DMS153 treated with DMSO at 0.1 percent for 48 hours (cell line): ENCODE data around the gene SMTNL1.
A peak's percentile ranks its signal among the peaks of the same experiment; 100 is the strongest.

Source experiments
- DNase-seq: peaks from one replicate; lab custom pipeline; 2025; ENCODE audit not compliant: unreplicated experiment; lab: John Stamatoyannopoulos, UW

Gene SMTNL1

GRCh38 chr11:57536947-57537619 is at the start of gene SMTNL1:
Gene SMTNL1, plus strand, starts transcription at chr11:57537595. Its CDS starts 5,048 bp downstream, at chr11:57542643.
- no peak for DNase-seq

- no peak for DNase-seq
These were observed 49.3 kb upstream of the SMTNL1 start for GRCh38 chr11:57487920-57488659.

GRCh38 chr11:57490456-57491248 is 46.7 kb upstream of the SMTNL1 start:
- no peak for DNase-seq

GRCh38 chr11:57491371-57492061 is 45.9 kb upstream of the SMTNL1 start:
- DNase-seq, result no peak

- peak; percentile 31 for DNase-seq
These were observed 43.6 kb upstream of the SMTNL1 start for GRCh38 chr11:57493507-57494503.

DNA sequence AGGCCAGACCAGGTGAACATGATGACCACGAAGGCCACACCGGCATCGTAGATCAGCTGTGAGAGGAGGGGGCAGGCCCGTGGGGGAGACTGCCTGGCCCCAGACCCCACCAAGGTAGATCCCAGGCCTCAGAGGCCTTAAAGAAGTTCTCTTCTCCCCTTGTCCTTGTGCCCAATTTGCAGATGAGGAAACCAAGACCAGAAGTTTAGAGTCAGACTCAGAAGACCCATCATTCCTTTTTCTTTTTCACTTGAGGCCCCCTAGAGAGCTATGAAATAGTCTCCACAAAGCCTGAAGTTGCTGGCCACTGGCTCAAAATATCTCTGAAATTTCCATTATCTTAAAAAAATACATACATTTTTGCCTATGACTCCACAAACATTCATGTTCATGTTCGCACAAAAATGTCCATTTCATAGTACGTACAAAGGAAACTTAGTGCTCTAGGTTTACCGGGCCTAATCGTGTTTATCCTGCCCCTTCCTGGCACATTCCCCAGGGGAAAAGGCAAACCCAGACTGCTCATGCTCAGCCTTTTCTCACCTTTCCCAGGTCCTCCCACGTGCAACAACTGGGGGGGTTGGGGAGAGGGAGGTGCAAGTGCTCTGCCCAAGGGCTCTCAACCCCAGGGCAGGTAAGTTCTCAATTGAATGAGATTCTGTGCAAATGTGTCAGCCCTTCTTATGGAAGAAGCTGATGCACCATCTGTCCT is 41.1 kb upstream of the SMTNL1 start:
- DNase-seq, result no peak

GRCh38 chr11:57497303-57498247 is 39.8 kb upstream of the SMTNL1 start:
- DNase-seq, result no peak

DNA sequence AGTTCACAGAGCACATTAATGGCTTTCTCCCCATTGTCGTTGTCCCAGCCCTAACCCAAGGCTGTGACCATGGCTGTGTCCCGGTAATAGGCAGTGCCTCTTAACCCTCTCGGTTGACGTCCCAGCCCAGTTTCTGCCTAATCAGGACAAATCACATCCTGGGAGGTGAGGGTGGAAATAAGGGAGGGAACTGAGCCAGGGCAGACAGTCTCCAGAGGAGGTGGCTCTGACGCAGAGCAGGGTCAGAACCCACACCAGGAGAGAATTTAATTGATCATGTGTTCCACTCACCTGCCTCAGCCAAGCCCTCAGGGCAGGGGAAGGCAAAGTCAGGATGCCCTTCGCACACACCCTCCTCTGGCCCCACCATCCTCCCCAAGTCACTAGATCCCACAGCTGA is 38.9 kb upstream of the SMTNL1 start:
- DNase-seq, result no peak

DNA sequence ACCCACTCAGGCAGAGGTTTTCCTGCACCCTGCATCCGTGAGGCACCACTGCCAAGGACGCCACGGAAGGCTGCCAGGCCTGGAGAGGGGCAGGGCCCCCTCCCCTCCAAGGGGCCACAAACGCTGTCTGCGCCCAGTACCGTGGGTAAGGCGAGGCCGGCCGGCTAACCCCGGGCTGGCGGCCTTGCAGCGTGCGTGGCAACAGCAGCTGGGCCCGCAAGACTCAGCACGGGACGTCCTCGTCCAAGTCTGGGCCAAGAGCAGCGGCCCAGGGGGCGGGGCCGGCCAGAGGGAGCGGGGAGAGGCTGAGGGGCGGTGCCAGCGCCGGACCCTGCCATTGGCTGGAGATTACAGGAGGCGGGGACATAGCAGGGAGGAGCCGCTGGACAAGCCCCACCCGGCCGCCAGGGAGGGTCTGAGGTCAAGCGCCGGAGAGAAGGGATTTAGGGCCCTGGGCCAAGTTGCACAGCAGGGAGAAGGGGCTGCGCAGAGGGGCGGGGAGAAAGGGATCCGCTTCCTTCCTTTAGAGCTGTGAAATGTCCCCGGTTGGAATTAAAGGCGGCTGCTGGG is 37.9 kb upstream of the SMTNL1 start:
- DNase-seq, result peak; percentile 79

- DNase-seq, result no peak
These were observed 37.4 kb upstream of the SMTNL1 start for GRCh38 chr11:57499983-57500461.

DNA sequence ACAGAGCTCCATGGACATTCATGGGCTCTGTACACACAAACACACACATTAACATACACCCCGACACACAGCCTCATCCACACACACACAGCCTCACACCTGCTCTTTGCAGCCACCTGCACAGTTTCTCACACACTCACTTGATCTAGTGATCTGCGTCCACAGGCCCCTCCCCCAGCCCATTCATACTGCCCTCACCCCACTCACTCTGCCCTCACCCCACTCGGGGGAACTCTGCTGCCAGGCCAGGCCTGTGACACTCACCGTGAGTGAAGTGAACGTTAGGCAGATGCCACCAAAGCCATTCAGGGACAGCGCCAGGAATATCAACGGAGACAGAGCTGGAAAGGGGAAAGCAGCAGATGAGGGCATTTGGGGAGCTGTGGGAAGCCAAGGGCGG is 36.9 kb upstream of the SMTNL1 start:
- DNase-seq, result no peak

GRCh38 chr11:57500926-57501325 is 36.5 kb upstream of the SMTNL1 start:
- DNase-seq, result no peak

GRCh38 chr11:57501953-57502352 is 35.4 kb upstream of the SMTNL1 start:
- DNase-seq, result no peak

DNA sequence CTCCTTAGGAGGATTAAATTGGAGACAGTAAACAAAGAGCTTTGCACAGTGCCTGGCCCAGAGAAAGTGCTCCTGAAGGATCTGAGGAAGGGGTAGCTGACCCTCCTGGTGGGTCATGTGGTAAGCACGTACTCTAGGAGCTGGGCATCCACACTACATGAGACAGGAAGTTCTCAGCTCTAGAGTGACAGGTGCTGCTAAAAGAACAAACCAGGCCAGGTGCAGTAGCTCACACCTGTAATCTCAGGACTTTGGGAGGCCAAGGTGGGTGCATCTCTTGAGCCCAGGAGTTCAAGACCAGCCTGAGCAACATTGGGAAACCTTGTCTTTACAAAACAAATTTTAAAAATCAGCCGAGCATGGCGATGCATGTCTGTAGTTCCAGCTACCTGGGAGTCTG is 35.0 kb upstream of the SMTNL1 start:
- no peak for DNase-seq

DNA sequence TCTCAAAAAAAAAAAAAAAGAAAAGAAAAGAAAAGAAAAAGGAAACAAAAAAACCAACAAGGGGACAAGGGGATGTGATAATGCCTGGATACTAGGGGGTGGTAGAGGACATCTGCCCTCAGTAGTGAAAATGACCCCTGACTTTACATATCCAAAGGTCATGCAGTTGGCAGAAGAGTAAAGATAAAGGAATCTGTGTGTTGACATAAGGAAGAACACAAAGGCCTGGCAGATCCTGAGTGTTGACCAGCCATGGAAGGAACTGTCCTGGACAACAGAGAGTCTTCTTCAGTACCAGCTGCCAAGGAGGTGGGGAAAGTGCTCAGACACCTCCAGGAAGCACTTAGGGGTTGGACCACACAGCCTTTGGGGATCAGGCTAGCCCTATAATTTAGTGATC is 34.5 kb upstream of the SMTNL1 start:
- DNase-seq, result no peak

DNA sequence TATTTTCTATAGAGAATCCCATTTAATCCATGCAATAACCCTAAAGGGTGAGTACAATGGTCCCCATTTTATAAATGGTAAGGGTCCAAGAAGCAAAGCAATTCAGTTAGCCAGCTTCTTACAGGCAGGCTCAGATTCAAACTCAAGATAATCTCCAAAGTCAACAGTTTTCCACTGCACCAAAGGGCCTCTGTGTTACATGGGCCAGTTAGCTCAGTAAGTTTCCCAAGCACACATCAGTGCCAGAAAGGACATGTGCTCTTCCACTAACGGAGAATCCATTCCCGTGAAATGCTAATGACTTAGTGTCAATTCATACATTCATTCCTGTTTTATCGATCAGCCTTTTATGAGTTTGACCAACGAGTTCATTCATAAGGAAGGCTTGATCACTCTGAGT is 32.9 kb upstream of the SMTNL1 start:
- no peak for DNase-seq

DNA sequence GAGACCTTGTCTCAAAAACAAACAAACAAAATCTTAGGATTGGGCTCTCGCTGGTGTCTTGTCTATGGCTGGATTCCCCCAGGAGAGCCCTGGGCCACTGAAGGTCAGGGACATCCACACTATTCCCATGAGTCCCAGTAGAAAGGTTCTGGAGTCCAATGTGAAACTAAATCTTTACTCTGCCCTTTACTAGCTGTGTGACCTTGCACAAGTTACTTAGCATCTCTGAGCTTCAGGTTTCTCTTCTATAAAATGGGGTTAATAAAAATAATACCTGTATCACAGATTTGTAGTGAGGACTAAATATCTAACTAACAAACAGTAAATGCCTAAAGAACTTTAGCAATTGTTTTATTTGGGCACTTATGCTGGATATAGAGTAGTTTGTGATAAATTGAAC is 30.9 kb upstream of the SMTNL1 start:
- no peak for DNase-seq
